Measurements from ENCODE around the gene C1QTNF2.

Gene C1QTNF2

GRCh38 chr5:160375166-160375565 is 4.7 kb upstream of the C1QTNF2 start:
- DNase-seq (ENCODE audit: low spot score) = no peak

DNA sequence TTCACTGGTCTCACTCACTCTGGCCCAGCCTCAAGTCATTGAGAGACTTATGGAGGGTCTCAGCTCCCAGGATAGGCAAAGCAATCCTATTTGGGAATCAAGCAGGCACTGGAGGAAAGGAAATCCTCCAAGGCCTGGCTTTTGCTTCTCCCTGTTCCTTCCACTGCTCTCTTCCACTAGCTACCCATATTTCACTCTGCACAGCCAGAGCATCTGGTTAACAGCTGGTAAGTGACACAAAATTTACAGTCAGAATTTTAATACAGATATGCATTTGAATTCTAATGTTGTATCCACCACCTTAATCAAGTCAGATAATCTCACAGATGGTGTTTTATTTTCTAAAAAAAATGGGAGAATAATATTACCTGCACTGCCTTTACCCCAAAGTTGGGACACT is 868 bp upstream of the C1QTNF2 start:
- DNase-seq (ENCODE audit: low spot score) = no peak

- no peak for DNase-seq (ENCODE audit: low spot score)
Measured at GRCh38 chr5:160370713-160371034, 248 bp upstream of the C1QTNF2 start.

DNA sequence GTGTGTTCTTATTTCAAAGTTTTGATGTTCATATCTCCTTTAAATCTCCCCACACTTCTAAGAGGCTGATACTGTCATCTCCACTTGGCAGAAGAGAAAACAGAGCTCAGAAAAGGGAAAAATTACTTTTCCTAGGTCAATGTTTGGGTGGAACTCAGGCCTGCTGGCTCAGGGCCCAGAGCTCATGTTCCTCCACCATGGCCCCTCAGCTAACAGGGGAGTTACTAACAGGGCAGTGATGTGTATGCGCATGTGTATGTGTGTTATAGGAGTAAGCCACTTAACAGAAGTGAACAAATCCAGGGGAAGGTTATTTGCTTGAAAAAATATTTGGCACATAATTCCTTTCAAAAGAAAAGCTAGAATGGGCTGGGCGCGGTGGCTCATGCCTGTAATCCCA is 2.5 kb downstream of the C1QTNF2 start:
- DNase-seq (ENCODE audit: low spot score) = no peak

GRCh38 chr5:160367261-160367660 is 3.2 kb downstream of the C1QTNF2 start:
- no peak for DNase-seq (ENCODE audit: low spot score)

DNA sequence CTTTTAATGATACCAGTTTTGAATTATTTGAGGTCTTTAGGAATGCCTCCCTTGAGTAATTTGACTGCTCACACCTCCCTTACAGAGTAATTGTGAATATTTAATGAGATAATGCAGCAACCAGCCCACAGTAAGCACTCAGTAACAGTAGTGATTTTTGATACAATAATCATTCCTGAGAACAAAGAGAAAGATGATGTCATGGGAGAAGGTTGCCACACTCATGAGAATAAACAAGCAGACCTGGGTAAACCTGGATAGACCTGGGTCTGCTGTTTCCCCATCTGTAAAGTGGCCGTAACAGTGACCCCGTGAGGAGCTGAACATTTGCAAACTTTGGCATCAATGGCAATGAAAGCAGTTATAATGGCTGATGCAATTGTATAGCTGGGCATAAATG is 4.2 kb downstream of the C1QTNF2 start:
- no peak for DNase-seq (ENCODE audit: low spot score)

DNA sequence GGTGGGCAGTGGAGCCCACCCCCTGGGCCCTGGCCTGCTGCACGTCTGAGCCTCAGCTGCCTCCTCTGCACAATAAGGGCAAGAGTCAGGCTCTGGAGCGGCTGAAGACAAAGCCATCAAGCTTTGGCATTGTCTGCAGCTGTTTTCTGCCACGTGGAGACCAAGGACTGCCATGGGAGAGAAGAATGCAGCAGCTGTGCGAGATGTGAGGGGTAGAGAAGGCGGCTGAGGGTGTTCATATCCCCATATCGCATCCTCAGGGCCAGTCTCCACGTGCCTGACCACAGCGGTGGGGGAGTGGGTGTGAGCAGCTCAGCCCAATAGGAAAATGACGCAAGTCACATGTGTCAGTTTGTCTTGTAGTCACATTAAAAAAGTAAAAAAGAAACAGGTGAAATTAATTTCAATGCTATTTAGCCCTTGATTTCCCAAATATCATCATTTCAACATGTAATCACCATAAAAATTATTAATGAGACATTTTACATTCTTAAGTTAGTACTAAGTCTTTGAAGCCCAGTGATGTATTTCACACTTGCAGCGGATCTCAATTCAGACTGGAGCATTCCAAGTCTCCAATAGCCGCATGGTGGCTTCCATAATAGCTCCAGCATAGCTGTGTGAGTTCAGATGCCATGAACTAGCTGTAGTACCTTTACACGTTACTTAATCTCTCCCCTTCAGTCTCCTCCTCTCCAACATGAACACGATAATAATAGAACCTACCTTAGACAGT is 6.6 kb downstream of the C1QTNF2 start:
- no peak for DNase-seq (ENCODE audit: low spot score)

DNA sequence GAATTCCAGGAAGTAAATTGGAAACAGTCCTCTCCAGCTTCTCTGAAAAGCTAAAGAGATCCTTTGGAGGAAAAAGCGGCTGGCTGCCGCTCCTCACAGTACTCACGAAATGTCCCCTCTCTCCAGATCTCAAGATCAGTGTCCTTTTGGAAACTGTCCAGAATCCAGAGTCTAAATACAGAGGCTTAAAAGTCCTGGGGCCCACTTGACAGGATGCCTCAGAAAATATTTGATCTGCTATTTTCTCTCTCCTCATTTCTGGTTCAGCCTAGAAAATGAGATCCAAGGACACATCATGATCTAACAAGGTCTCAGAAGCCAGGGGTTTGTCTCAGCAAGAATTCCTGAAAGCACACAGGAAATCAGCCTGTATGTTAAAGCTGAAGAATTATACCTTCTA is 7.2 kb downstream of the C1QTNF2 start:
- no peak for DNase-seq (ENCODE audit: low spot score)

DNA sequence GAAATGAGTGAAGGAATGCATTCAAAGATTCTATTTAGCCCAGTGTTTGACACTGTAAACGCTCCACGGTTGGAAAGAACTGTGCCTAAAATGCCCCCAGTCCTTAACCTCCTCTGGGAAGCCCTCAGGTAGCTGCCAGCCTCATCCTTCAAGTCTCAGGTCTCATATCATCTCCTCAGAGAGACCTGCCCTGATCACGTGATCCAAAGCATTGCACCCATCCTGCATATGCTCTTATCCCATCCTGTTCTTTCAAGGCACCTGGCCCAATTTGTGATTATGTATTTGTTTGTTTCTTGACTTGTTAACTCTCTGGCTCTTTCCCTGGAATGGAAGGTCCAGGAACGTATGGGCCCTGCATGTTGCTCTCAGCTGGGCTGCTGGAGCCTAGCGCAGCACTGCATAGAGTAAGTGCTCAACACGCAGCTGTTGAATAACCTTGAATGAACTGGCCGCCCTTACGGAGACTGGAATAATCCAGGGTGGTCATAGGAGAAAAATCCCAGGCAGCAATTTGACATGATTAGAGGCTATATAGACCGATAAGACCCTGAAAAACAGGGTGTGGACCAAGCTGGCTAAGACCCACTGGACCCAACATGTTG is 8.7 kb downstream of the C1QTNF2 start:
- DNase-seq (ENCODE audit: low spot score) = no peak

DNA sequence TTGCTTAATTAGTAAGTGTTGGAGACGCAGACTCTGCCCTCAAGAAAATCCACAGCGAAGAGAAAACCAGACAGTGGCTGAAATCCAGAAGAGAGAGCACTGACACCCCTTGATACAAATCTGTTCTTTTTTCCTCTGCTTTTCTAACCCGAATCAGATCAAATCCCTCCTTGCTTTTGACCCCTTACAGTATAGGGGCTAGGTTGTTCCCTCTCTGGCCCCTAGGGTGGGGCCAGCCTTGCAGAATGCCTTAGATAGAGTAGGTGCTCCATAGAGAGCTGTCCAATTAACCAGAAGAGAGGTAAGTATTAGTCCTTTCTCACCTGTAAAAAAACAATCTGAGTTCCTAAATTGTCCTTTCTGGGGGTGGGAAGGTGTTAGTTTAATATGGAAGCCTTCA is 10.1 kb downstream of the C1QTNF2 start:
- no peak for DNase-seq (ENCODE audit: low spot score)

DNA sequence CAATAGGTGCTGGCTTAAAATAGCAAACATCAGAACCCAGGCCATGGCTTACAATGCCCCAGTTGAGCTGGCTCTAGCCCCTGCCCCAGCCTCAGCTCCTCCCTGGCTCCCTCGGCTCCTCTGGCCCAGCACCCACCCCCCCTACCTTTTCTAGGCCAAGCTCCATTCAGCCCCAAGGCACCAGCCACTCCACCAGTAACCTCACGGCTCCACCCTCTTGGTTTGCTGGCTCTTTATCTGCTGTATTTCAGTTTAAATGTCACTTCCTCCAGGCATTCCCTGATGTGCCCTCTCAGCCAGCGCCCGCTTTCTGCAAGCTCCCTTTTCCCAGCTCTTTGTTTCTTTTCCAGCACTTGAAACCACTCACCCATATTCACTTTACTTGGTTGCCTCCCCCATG is 10.6 kb downstream of the C1QTNF2 start:
- DNase-seq (ENCODE audit: low spot score) = no peak

DNA sequence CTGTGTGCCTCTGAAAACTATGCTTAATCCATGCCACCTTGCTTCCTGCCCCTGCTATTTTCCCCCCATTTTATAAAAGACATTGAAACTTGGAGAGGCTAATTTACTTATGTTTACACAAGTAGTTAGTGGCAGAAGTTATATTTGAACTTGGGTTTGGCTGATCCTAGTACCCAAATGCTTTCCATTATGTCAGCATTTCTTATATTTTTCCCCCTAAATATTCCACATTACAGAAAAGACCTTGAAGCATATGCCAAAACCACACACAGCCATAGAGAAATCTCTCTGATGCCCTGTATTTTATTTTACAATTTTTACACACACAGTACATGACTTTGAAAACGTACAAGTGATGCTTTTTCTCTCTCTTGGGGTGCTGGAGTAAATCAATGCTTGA is 11.2 kb downstream of the C1QTNF2 start:
- DNase-seq (ENCODE audit: low spot score) = no peak

- DNase-seq (ENCODE audit: low spot score) = no peak
Measured at GRCh38 chr5:160357861-160358411, 12.5 kb downstream of the C1QTNF2 start.

- no peak for DNase-seq (ENCODE audit: low spot score)
Measured at GRCh38 chr5:160357394-160357793, 13.0 kb downstream of the C1QTNF2 start.

DNA sequence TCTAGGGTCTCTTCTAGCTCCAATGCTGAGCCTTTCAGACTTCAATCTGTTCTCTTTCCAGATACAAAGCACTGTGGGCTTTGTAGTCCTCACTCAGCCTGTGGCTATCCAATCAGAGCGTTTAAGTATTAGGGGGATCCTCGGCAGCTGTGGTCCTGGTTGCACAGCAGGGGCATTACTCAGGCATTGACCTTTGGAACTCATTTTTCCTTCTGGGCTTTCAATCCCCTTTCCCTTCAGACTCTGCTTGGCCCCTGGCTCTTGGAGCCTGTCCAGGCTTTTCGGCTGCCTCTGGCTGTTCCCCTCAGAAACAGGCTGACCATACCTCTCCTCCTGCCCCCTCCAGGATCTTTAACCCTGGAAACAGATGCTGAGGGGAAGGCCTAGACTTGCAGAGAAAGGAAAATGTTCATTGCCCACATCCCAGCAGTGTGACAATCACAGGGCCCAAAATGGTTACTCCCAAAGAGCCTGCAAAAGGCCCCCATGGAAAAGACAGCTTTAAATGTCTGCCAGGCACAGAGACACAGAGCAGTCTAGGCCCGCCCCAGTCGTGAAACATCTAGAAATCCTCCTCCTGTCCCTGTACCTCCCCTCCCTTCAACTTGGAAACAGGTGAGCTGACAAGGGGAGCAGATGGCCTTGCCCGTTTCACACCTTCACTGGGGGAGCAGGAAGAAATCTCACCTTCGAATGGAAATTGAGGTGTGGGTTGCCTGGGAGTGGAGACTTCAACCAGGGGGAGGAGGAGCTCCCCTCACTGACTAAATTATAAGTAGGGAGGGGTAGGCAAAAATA is 13.7 kb downstream of the C1QTNF2 start:
- no peak for DNase-seq (ENCODE audit: low spot score)

GRCh38 chr5:160354666-160355065 is 15.8 kb downstream of the C1QTNF2 start:
- DNase-seq (ENCODE audit: low spot score) = no peak

- no peak for DNase-seq (ENCODE audit: low spot score)
Measured at GRCh38 chr5:160353379-160353778, 17.0 kb downstream of the C1QTNF2 start.

- DNase-seq (ENCODE audit: low spot score) = no peak
Measured at GRCh38 chr5:160352308-160352707, 18.1 kb downstream of the C1QTNF2 start.

- DNase-seq (ENCODE audit: low spot score) = no peak
Measured at GRCh38 chr5:160349935-160350303, 20.5 kb downstream of the C1QTNF2 start.

- DNase-seq (ENCODE audit: low spot score) = no peak
Measured at GRCh38 chr5:160349249-160349934, 21.0 kb downstream of the C1QTNF2 start.

GRCh38 chr5:160348080-160348479 is 22.3 kb downstream of the C1QTNF2 start:
- DNase-seq (ENCODE audit: low spot score) = no peak

DNA sequence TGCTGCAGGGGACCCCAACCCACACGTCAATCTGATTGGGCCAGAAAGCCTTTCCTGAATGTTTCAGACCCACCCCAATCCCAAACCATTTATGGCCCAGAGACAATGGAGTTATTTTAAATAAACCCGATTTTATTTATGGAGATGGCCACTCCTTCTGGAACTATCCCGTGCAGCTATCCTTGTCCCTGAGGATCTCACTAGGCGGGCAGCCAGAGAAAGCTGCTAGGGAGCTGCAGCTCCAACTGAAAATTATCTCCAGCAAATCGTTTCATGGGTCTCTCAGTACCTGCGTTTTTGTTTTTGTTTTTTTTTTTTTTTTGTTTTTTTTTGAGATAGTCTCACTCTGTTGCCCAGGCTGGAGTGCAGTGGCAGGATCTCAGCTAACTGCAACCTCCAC is 23.0 kb downstream of the C1QTNF2 start:
- DNase-seq (ENCODE audit: low spot score) = no peak
